ENCODE measurements around the gene SYNE3.

Gene SYNE3

GRCh38 chr14:95526483-95527386 lies 10.3 kb upstream of the SYNE3 start:
- intact Hi-C loops (cut with DNase I) = loop anchor here (1.0 kb wide), 1 partner anchor 84 kb away; no protein-coding TSS in a partner anchor
- DNase-seq = no peak

- DNase-seq = no peak
- intact Hi-C loops (cut with DNase I) = no loop called here
Observed at GRCh38 chr14:95525999-95526398, 9.5 kb upstream of the SYNE3 start.

GRCh38 chr14:95524706-95525512 lies 8.5 kb upstream of the SYNE3 start:
- intact Hi-C loops (cut with DNase I) = no loop called here
- DNase-seq = no peak

GRCh38 chr14:95523815-95524448 lies 7.5 kb upstream of the SYNE3 start:
- intact Hi-C loops (cut with DNase I) = no loop called here
- DNase-seq = peak in 1 of 10 donors; percentile 81

- intact Hi-C loops (cut with DNase I) = no loop called here
- DNase-seq = peak in 2 of 10 donors; percentile 73 to 87
Observed at GRCh38 chr14:95523051-95523814, 6.8 kb upstream of the SYNE3 start.

GRCh38 chr14:95522556-95522955 lies 6.1 kb upstream of the SYNE3 start:
- intact Hi-C loops (cut with DNase I) = no loop called here
- DNase-seq = no peak

- intact Hi-C loops (cut with DNase I) = no loop called here
- DNase-seq = no peak
Observed at GRCh38 chr14:95522116-95522515, 5.7 kb upstream of the SYNE3 start.

GRCh38 chr14:95521001-95521400 lies 4.6 kb upstream of the SYNE3 start:
- no peak for DNase-seq
- intact Hi-C loops (cut with DNase I) = no loop called here

GRCh38 chr14:95520346-95520745 lies 3.9 kb upstream of the SYNE3 start:
- intact Hi-C loops (cut with DNase I) = no loop called here
- DNase-seq = no peak

GRCh38 chr14:95519699-95520098 lies 3.2 kb upstream of the SYNE3 start:
- intact Hi-C loops (cut with DNase I) = no loop called here
- peak in 3 of 10 donors; percentile 46 to 93 (median 65) for DNase-seq

GRCh38 chr14:95518045-95518751 lies 1.7 kb upstream of the SYNE3 start:
- DNase-seq = no peak
- intact Hi-C loops (cut with DNase I) = no loop called here

GRCh38 chr14:95515596-95516552 lies 576 bp downstream of the SYNE3 start:
- peak in 8 of 10 donors; percentile 37 to 95 (median 72) for DNase-seq
- intact Hi-C loops (cut with DNase I) = no loop called here

GRCh38 chr14:95515080-95515489 lies 1.4 kb downstream of the SYNE3 start:
- peak in 6 of 10 donors; percentile 46 to 91 (median 62) for DNase-seq
- intact Hi-C loops (cut with DNase I) = no loop called here

GRCh38 chr14:95514131-95515079 lies 2.0 kb downstream of the SYNE3 start:
- intact Hi-C loops (cut with DNase I) = no loop called here
- DNase-seq = no peak

- DNase-seq = no peak
- intact Hi-C loops (cut with DNase I) = no loop called here
Observed at GRCh38 chr14:95513291-95513690, 3.2 kb downstream of the SYNE3 start.

- intact Hi-C loops (cut with DNase I) = no loop called here
- DNase-seq = no peak
Observed at GRCh38 chr14:95511687-95512086, 4.8 kb downstream of the SYNE3 start.

- no peak for DNase-seq
- intact Hi-C loops (cut with DNase I) = no loop called here
Observed at GRCh38 chr14:95510804-95511203, 5.6 kb downstream of the SYNE3 start.
